ENCODE results near the gene CNDP1. TPM values are rescaled to one million over a fixed set of nuclear protein-coding genes. Genes with fewer than 3 reads are reported as not detected.
A peak's percentile ranks its signal among the peaks of the same experiment; 100 is the strongest.

The CNDP1 gene
- total RNA-seq, 1 donor from 2014 or later, result not detected

DNA sequence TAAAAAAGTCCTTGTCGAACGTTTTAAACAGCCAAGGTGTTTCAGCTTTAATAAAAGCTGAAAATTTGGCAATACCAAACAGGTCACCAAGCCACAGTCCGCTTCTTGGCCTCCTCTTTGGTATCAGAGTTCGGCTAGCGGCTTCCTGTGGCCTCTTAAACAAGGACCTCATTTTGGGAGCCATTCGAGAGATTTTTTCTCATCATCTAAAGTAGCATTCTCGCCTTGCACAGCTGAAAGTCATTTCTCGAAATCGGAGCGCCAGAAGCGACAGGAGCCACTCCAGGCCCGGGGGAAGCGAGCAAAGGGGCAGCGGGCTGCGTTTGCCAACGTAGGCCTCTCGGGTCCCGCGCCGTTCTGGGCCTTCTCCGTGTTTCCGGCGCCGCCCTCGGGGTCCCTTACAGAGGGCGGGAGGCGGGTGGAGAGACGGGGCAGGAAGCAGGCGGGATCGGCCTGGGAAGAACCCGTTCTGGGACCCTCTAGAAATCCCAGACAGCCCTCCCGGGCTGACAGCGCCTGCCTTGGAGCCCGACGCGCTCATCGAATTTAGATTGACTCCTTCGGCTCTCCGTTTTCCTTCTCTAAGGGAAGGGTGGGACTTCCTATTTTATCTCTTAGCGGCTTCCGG lies 62.8 kb downstream of the CNDP1 start:
- TF ChIP-seq, protein P1, sequence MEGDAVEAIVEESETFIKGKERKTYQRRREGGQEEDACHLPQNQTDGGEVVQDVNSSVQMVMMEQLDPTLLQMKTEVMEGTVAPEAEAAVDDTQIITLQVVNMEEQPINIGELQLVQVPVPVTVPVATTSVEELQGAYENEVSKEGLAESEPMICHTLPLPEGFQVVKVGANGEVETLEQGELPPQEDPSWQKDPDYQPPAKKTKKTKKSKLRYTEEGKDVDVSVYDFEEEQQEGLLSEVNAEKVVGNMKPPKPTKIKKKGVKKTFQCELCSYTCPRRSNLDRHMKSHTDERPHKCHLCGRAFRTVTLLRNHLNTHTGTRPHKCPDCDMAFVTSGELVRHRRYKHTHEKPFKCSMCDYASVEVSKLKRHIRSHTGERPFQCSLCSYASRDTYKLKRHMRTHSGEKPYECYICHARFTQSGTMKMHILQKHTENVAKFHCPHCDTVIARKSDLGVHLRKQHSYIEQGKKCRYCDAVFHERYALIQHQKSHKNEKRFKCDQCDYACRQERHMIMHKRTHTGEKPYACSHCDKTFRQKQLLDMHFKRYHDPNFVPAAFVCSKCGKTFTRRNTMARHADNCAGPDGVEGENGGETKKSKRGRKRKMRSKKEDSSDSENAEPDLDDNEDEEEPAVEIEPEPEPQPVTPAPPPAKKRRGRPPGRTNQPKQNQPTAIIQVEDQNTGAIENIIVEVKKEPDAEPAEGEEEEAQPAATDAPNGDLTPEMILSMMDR (conservative IDR thresholded peaks at IDR 0.05; ENCODE audit: low read depth, low read length), result no peak
- DNase-seq (ENCODE audit: low read depth), result no peak
- peak overlapping the region; percentile 89 for H3K4me3 ChIP-seq (ENCODE audit: low read depth, low read length)

DNA sequence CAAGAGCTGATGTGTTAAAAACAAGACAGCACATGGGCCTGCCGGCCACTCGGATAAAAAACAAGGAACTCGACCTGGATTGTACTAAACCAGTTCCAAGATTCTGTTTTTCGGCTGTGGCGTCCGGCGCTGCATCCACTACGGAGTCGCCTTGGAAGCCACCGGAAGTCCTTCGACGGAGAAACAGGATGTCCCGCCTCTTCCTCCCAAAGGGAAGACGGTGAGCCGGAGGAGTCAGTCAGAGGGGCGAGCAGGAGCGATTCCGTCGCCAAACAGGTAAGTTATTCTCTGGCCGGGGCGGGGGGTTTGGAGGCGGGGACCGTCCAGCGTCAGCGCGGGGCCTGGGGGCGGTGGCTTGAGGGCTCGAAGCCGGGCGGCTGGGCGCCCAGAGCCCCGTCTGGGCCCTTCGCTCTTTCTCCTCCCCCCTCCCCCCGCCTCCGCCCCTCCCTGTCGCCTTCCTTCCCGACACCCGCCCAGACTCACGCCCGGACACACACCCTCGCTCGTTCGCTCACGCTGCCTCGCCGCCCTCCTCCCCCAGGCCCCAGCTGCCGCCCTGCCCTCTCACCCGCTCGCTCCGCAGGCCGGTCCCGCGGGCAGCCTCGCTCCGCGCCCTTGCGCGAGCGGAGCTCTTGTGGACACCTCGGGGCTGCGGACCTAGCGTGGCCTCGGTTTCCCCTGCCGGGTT lies 63.5 kb downstream of the CNDP1 start, which contains the start of gene ZNF407:
TSS of gene ZNF407 (plus strand) at position 209 of the 688 bp plus-strand sequence. CDS start 33,150 bp downstream, outside the sequence.
- peak; percentile 61 for DNase-seq (ENCODE audit: low read depth)
- H3K4me3 ChIP-seq (ENCODE audit: low read depth, low read length), result peak within 1 kb of the TSS; percentile 89
- TF ChIP-seq, protein P1 (conservative IDR thresholded peaks at IDR 0.05; ENCODE audit: low read depth, low read length), result no peak

DNA sequence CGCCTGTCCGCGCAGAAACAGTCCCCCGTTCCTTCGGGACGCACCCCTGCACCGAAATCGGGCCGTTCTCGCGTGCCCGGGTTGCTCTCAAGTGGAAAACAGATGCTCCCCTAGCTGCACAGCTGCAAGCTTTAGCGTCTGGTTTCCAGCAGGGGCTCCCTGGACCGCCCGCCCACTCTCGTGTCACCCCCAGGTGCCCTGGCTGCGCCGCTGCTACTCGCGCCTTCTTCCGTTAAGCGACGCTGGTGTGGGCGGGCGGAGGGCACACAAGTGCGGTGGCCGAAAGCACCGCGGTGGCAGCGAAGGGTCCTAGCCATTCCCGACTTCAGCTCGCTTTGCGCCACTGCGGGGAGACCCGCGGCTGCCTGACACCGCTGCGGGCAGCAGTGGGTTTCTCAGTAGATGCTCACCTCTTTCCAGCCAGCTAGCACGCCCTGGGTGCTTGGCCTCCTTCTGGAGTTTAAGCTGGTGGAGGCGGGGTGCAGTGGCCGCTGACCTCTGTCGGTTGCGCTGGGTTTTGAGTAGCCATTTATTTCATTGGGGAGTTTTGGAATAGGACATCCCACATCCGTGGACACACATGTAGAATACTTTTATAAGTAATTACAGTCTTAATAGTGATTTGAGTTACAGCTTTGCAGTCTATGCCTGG lies 64.2 kb downstream of the CNDP1 start:
- no peak for DNase-seq (ENCODE audit: low read depth)
- TF ChIP-seq, protein P1 (conservative IDR thresholded peaks at IDR 0.05; ENCODE audit: low read depth, low read length), result peak; percentile 19
- H3K4me3 ChIP-seq (ENCODE audit: low read depth, low read length), result peak overlapping the region; percentile 89

DNA sequence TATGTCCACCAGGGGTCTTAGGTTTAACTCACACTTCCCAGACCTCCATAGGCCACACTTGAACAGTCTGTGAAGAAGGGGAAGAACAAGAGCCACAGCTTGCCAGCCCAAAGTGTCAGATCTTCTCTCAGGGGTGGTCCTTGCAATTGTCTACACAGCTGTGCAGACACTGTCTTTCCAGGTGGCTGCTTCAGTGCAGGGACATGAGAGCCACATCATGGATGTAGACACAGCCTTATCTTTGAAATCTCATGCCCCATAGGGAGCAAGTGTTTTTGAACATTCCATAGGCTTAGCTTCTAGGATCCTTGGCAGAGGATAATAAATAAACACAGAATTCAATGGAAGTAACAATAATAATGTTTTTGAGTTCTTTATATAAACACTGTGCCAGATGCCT lies 70.1 kb downstream of the CNDP1 start:
- no peak for DNase-seq (ENCODE audit: low read depth)
- no peak overlapping the region for H3K4me3 ChIP-seq (ENCODE audit: low read depth, low read length)
- TF ChIP-seq, protein P1 (conservative IDR thresholded peaks at IDR 0.05; ENCODE audit: low read depth, low read length), result peak; percentile 13

DNA sequence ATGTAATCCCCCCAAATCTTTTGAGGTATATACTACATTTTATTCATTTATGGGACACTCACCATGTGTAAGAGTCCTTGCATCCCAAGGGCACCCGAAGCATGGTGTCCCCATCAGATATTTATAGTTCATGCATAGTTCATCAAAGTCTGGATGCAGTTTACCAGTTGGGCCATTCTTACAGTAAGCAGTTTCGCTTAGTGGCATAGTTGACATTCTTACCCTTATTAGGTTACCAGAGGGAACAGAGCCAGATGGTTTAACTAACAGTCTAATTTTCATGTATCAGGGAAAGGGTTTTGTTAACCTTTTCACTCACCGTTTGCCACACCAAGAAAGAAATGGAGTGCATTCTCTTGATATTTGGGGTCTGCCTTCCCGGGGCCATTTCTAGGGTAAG lies 70.5 kb downstream of the CNDP1 start:
- H3K4me3 ChIP-seq (ENCODE audit: low read depth, low read length), result no peak overlapping the region
- TF ChIP-seq, protein P1 (conservative IDR thresholded peaks at IDR 0.05; ENCODE audit: low read depth, low read length), result no peak
- no peak for DNase-seq (ENCODE audit: low read depth)

DNA sequence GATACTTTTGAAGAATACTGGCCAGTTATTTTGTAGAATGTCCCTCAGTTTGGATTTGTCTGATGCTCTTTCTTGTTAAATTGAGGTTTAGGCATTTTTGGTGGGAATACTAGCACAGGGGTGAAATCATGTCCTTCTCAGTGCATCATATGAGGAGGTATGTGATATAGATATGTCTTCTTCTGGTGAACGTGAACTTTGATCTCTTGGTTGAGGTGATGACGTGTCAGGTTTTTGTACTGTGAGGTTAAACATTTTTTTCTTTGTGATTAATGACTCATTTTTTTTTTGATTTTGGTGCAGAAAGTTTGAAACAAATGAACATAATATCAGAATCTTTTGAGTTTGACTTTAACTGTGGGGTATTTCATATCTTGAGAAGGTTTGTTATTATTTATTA lies 74.4 kb downstream of the CNDP1 start:
- no peak for DNase-seq (ENCODE audit: low read depth)
- no peak overlapping the region for H3K4me3 ChIP-seq (ENCODE audit: low read depth, low read length)
- TF ChIP-seq, protein P1 (conservative IDR thresholded peaks at IDR 0.05; ENCODE audit: low read depth, low read length), result no peak
